WTC11 (cell line): ENCODE data around the gene MANBA. TPM values are rescaled to one million over a fixed set of nuclear protein-coding genes. Genes with fewer than 3 reads are reported as not detected.

Source experiments
- ATAC-seq: fragments of 200-7000 bp; cut with Tn5 transposase; 2 replicates; pipeline ENCODE4 v1.10.0; 2021; ENCODE audit warnings: mild to moderate bottlenecking, moderate library complexity
- CTCF ChIA-PET: fragments of 300-600 bp; sonication (Branson Sonifier 250); formaldehyde crosslinking; loops from one replicate; lab custom pipeline; 2021; ENCODE audit warnings: antibody characterized with exemption; lab: Charles Lee
- POLR2A ChIA-PET: fragments of 350-600 bp; sonication (Branson Sonifier 250); formaldehyde crosslinking; loops from one replicate; lab custom pipeline; 2021; ENCODE audit warnings: antibody characterized with exemption; lab: Charles Lee
- DNase-seq: peaks from one replicate; pipeline ENCODE4 v3.0.0; 2021; ENCODE audit warnings: low spot score
- H3K27ac Mint-ChIP-seq: 2 replicates; pipeline ENCODE4 v1.8.0; 2021; ENCODE audit warnings: mixed read lengths
- H3K27me3 Mint-ChIP-seq: 2 replicates; pipeline ENCODE4 v1.8.0; 2021; ENCODE audit warnings: low read depth, mild to moderate bottlenecking, moderate library complexity, mixed read lengths
- H3K36me3 Mint-ChIP-seq: 2 replicates; pipeline ENCODE4 v1.8.0; 2021; ENCODE audit warnings: mixed read lengths
- H3K4me1 Mint-ChIP-seq: 2 replicates; pipeline ENCODE4 v1.8.0; 2022; ENCODE audit warnings: mixed read lengths
- H3K4me3 Mint-ChIP-seq: 2 replicates; pipeline ENCODE4 v1.8.0; 2021; ENCODE audit warnings: mild to moderate bottlenecking, moderate library complexity, mixed read lengths
- H3K9me3 Mint-ChIP-seq: 2 replicates; pipeline ENCODE4 v1.8.0; 2021; ENCODE audit warnings: mixed read lengths
- ATF1 ChIP-seq: sonication (generic); formaldehyde crosslinking; IDR thresholded peaks from 2 replicates; pipeline ENCODE4 v1.8.1; 2023; ENCODE audit warnings: mild to moderate bottlenecking, moderate library complexity, missing genetic modification reagents
- ATF2 ChIP-seq: sonication (generic); formaldehyde crosslinking; IDR thresholded peaks from 2 replicates; pipeline ENCODE4 v1.8.1; 2022; ENCODE audit warnings: low read depth, missing genetic modification reagents, borderline replicate concordance
- IRF1 ChIP-seq: sonication (generic); formaldehyde crosslinking; IDR thresholded peaks from 2 replicates; pipeline ENCODE4 v1.8.0; 2023; ENCODE audit warnings: missing genetic modification reagents
- PREB ChIP-seq: sonication (generic); formaldehyde crosslinking; IDR thresholded peaks from 2 replicates; pipeline ENCODE4 v1.8.1; 2022; ENCODE audit warnings: mild to moderate bottlenecking, missing genetic modification reagents, moderate library complexity, borderline replicate concordance
- RORB ChIP-seq: fragments of 250-450 bp; sonication (Bioruptor Pico); IDR thresholded peaks from 2 replicates; pipeline ENCODE4 v1.9.0; 2021; ENCODE audit warnings: mild to moderate bottlenecking
- STAT6 ChIP-seq: sonication (generic); formaldehyde crosslinking; conservative IDR thresholded peaks from 2 replicates; pipeline ENCODE4 v1.8.1; 2023; ENCODE audit warnings: mild to moderate bottlenecking, low read depth, missing genetic modification reagents, moderate library complexity
- TEAD1 ChIP-seq: sonication (generic); formaldehyde crosslinking; IDR thresholded peaks from 2 replicates; pipeline ENCODE4 v1.8.0; 2022; ENCODE audit warnings: mild to moderate bottlenecking, missing genetic modification reagents
- USF1 ChIP-seq: sonication (generic); formaldehyde crosslinking; IDR thresholded peaks from 2 replicates; pipeline ENCODE4 v1.8.0; 2022; ENCODE audit warnings: mild to moderate bottlenecking, missing genetic modification reagents
- ZMAT4 ChIP-seq: fragments of 250-450 bp; sonication (Bioruptor Pico); IDR thresholded peaks from 2 replicates; pipeline ENCODE4 v1.9.0; 2021; ENCODE audit warnings: mild to moderate bottlenecking
- ZNF232 ChIP-seq: sonication (generic); formaldehyde crosslinking; IDR thresholded peaks from 2 replicates; pipeline ENCODE4 v1.8.0; 2022; ENCODE audit warnings: mild to moderate bottlenecking, missing genetic modification reagents
- total RNA-seq: library from RNA; stranded (reverse); gene quantifications from 3 replicates; pipeline ENCODE4 v1.2.3, GENCODE V29; 2021

The MANBA gene
- total RNA-seq, 1 experiment from 2014 or later = 35.1 TPM

GRCh38 chr4:102610007-102610406, 150.8 kb downstream of the MANBA start:
- Mint-ChIP-seq H3K27me3 (no peaks in the 10 kb centered on the region), H3K9me3 (peaks cover 4% of the 10 kb centered on the region; the same call in 1 of the 2 replicates), H3K4me3 (no peak overlapping the region), H3K27ac (no peak overlapping the region), H3K4me1 (peaks cover 20% of the 10 kb centered on the region), H3K36me3 (peaks cover 3% of the 10 kb centered on the region; the same call in 1 of the 2 replicates)
- TF ChIP-seq IRF1 (CRISPR knock-in tag) (no peak), RORB (CRISPR knock-in tag) (no peak)
- ChIA-PET CTCF (interaction anchor here (1.7 to 2.6 kb wide), 2 partner anchors 14 to 31 kb away, joined by 6 to 12 read pairs; no protein-coding TSS in a partner anchor), POLR2A (no interaction called here)
- ATAC-seq (no peak), DNase-seq (no peak)

- CTCF ChIA-PET = interaction anchor here (2.6 kb wide), 1 partner anchor 29 kb away, joined by 12 read pairs; no protein-coding TSS in a partner anchor
- no peak for ATAC-seq
- peaks cover 3% of the 10 kb centered on the region; the same call in 1 of the 2 replicates for H3K36me3 Mint-ChIP-seq
Measured at GRCh38 chr4:102608190-102608589, 152.6 kb downstream of the MANBA start.

GRCh38 chr4:102606846-102607450, 153.8 kb downstream of the MANBA start:
- Mint-ChIP-seq H3K27me3 (no peaks in the 10 kb centered on the region), H3K36me3 (peaks cover 3% of the 10 kb centered on the region; the same call in 1 of the 2 replicates), H3K4me3 (no peak overlapping the region), H3K27ac (no peak overlapping the region; the same call in 1 of the 2 replicates), H3K4me1 (no peaks in the 10 kb centered on the region), H3K9me3 (peaks cover 4% of the 10 kb centered on the region; the same call in 1 of the 2 replicates)
- no peak for DNase-seq
- ChIA-PET CTCF (interaction anchor here (1.5 kb wide), 1 partner anchor 14 kb away, joined by 3 read pairs; no protein-coding TSS in a partner anchor), POLR2A (no interaction called here)
- no peak for ATAC-seq
- TF ChIP-seq ZMAT4 (no peak), ATF2 (no peak), ATF1 (CRISPR knock-in tag) (no peak), USF1 (no peak), STAT6 (no peak), ZNF232 (CRISPR knock-in tag) (no peak), PREB (CRISPR knock-in tag) (no peak)

More at GRCh38 chr4:102608190-102608589, 152.6 kb downstream of the MANBA start:
- Mint-ChIP-seq H3K4me3 (no peak overlapping the region), H3K27ac (no peak overlapping the region), H3K9me3 (peaks cover 4% of the 10 kb centered on the region; the same call in 1 of the 2 replicates), H3K27me3 (no peaks in the 10 kb centered on the region), H3K4me1 (peaks cover 7% of the 10 kb centered on the region)
- TF ChIP-seq STAT6 (no peak), ATF2 (no peak), TEAD1 (CRISPR knock-in tag) (no peak)
- POLR2A ChIA-PET = no interaction called here
- no peak for DNase-seq
